ENCODE results near the gene ARHGEF10L.

GRCh38 chr1:17723684-17724083, 184.2 kb downstream of the ARHGEF10L start:
- TF ChIP-seq, protein P1, sequence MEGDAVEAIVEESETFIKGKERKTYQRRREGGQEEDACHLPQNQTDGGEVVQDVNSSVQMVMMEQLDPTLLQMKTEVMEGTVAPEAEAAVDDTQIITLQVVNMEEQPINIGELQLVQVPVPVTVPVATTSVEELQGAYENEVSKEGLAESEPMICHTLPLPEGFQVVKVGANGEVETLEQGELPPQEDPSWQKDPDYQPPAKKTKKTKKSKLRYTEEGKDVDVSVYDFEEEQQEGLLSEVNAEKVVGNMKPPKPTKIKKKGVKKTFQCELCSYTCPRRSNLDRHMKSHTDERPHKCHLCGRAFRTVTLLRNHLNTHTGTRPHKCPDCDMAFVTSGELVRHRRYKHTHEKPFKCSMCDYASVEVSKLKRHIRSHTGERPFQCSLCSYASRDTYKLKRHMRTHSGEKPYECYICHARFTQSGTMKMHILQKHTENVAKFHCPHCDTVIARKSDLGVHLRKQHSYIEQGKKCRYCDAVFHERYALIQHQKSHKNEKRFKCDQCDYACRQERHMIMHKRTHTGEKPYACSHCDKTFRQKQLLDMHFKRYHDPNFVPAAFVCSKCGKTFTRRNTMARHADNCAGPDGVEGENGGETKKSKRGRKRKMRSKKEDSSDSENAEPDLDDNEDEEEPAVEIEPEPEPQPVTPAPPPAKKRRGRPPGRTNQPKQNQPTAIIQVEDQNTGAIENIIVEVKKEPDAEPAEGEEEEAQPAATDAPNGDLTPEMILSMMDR (conservative IDR thresholded peaks at IDR 0.05) = no peak; the same call in 1 of the 2 replicates
- TF ChIP-seq ZFX (IDR thresholded peaks at IDR 0.05) = no peak

Measured in C4-2B (cell line).